Tibial nerve (tissue), 4 donors: Measurements from ENCODE around the gene CCL25. TPM values are rescaled to one million over a fixed set of nuclear protein-coding genes. Genes with fewer than 3 reads are reported as not detected.
"Not testable (repeated sequence)": the region's sequence is repeated elsewhere in the genome, so short reads cannot be mapped to it uniquely, and the experiment has no call there.

Experiments
- DNase-seq, 2 donors: peaks; one replicate each; pipeline ENCODE4 v3.0.0-alpha.2; 2019; ENCODE audit warnings: low spot score in 2 of 2
- H3K27ac ChIP-seq, 4 donors: fragments of 200-600 bp; sonication (generic) in 3 of 4; one replicate each; pipeline ENCODE4 v1.5.1; 2017 to 2019; ENCODE audit warnings: mild to moderate bottlenecking in 1 of 4
- H3K27me3 ChIP-seq, 2 donors: fragments of 200-600 bp; sonication (generic) in 1 of 2; one replicate each; pipeline versions ENCODE4 v1.5.1 to v1.6.0; 2017 to 2019
- H3K36me3 ChIP-seq, 3 donors: fragments of 200-600 bp; sonication (generic); one replicate each; pipeline ENCODE4 v1.5.1; 2018 to 2019
- H3K4me1 ChIP-seq, 4 donors: fragments of 200-600 bp; sonication (generic) in 3 of 4; one replicate each; pipeline ENCODE4 v1.5.1; 2017 to 2019
- H3K4me3 ChIP-seq, 4 donors: fragments of 200-600 bp; sonication (generic) in 3 of 4; one replicate each; pipeline ENCODE4 v1.5.1; 2017 to 2019; ENCODE audit warnings: mild to moderate bottlenecking in 1 of 4, moderate library complexity in 1 of 4
- H3K9me3 ChIP-seq, 4 donors: fragments of 200-600 bp; sonication (generic) in 3 of 4; one replicate each; pipeline ENCODE4 v1.5.1; 2017 to 2019
- EP300 ChIP-seq, 2 donors: sonication (generic); formaldehyde crosslinking; IDR thresholded peaks; one replicate each; pipeline ENCODE4 v1.6.1; 2017; ENCODE audit warnings: antibody characterized with exemption in 2 of 2, mild to moderate bottlenecking in 1 of 2
- POLR2A ChIP-seq, 2 donors: fragments of 450-650 bp; IDR thresholded peaks; one replicate each; pipeline ENCODE4 v1.6.1; 2017; ENCODE audit warnings: antibody characterized with exemption in 2 of 2, mild to moderate bottlenecking in 2 of 2, moderate library complexity in 2 of 2
- WGBS, 2 donors: methylation state at CpG; one replicate each; pipeline ENCODE4 v1.1.5; 2018; 5-methylcytosine and 5-hydroxymethylcytosine counted together
- total RNA-seq, 4 donors: library from RNA; depleted of rRNA; stranded (reverse); fragments of >200 nt; gene quantifications; one replicate each; pipeline ENCODE4 v1.1.0, GENCODE V29; 2016
- TF ChIP-seq, protein P1 (sequence below), 5 experiments: fragments of 200-600 bp in 3 of 5; fragments of 450-650 bp in 2 of 5; sonication (generic) in 3 of 5; IDR thresholded peaks; one replicate each; pipeline ENCODE4 v1.5.1; 2016 to 2019; ENCODE audit warnings: antibody characterized with exemption in 5 of 5, mild to moderate bottlenecking in 3 of 5, moderate library complexity in 2 of 5

Gene CCL25
- total RNA-seq, 4 donors from 2014 or later = not detected

DNA sequence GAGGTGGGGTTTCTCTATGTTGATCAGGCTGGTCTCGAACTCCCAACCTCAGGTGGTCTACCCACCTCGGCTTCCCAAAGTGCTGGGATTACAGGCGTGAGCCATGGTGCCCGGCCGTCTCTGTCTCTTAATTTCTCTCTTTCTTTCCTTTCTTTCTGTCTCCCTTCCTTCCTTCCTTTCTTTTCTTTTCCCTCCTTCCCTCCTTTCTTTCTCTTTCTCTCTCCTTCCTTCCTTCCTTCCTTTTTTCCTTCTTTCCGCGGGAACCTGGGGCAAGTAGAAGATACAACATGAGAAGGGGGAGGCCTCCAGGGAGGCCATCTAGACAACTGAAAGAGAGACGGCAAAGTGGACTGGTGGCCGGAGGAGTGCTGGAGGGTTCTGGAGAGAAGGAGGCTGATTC is 31.9 kb upstream of the CCL25 start:
- no peak for DNase-seq
- no peaks in the 10 kb centered on the region for H3K4me1 ChIP-seq
- no peaks in the 10 kb centered on the region for H3K9me3 ChIP-seq
- TF ChIP-seq, protein P1, sequence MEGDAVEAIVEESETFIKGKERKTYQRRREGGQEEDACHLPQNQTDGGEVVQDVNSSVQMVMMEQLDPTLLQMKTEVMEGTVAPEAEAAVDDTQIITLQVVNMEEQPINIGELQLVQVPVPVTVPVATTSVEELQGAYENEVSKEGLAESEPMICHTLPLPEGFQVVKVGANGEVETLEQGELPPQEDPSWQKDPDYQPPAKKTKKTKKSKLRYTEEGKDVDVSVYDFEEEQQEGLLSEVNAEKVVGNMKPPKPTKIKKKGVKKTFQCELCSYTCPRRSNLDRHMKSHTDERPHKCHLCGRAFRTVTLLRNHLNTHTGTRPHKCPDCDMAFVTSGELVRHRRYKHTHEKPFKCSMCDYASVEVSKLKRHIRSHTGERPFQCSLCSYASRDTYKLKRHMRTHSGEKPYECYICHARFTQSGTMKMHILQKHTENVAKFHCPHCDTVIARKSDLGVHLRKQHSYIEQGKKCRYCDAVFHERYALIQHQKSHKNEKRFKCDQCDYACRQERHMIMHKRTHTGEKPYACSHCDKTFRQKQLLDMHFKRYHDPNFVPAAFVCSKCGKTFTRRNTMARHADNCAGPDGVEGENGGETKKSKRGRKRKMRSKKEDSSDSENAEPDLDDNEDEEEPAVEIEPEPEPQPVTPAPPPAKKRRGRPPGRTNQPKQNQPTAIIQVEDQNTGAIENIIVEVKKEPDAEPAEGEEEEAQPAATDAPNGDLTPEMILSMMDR (IDR thresholded peaks at IDR 0.05) = no peak
- TF ChIP-seq POLR2A (IDR thresholded peaks at IDR 0.05) (no peak), EP300 (IDR thresholded peaks at IDR 0.05) (no peak)
- peaks cover 0 to 9% (median 0%) of the 10 kb centered on the region in 3 donors for H3K36me3 ChIP-seq
- H3K27ac ChIP-seq = no peak overlapping the region
- H3K27me3 ChIP-seq = no peaks in the 10 kb centered on the region
- H3K4me3 ChIP-seq = no peak overlapping the region
- 69 to 79% methylated on average over 9 of the region's 9 CpGs for WGBS, 2 donors

DNA sequence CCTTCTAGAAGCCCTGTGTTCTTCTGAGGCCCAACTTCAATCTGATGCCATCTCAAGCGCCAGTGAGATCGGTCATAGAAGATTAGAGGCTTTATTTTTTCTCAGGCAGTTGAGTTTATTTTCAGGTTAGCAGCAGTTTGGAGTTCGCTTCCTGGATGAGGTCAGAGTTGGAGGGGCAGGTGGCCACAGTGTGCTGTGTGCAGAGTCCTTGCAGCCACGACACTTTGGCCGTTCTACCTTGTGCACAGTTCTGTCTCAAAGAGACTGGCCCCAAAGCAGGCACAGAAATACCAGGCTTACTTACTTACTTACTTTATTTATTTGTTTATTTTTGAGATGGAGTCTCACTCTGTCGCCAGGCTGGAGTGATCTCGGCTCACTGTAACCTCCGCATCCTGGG is 31.2 kb upstream of the CCL25 start:
- H3K9me3 ChIP-seq = no peaks in the 10 kb centered on the region
- H3K27ac ChIP-seq = no peak overlapping the region
- H3K4me3 ChIP-seq = no peak overlapping the region
- no peaks in the 10 kb centered on the region for H3K4me1 ChIP-seq
- no peaks in the 10 kb centered on the region for H3K27me3 ChIP-seq
- H3K36me3 ChIP-seq = peaks cover 0 to 9% (median 0%) of the 10 kb centered on the region in 3 donors
- no peak for TF ChIP-seq POLR2A (IDR thresholded peaks at IDR 0.05)
- TF ChIP-seq EP300 (IDR thresholded peaks at IDR 0.05) = no peak
- TF ChIP-seq, protein P1 (IDR thresholded peaks at IDR 0.05) = no peak
- WGBS, 2 donors = 88 to 90% methylated on average over 8 of the region's 8 CpGs
- no peak for DNase-seq

DNA sequence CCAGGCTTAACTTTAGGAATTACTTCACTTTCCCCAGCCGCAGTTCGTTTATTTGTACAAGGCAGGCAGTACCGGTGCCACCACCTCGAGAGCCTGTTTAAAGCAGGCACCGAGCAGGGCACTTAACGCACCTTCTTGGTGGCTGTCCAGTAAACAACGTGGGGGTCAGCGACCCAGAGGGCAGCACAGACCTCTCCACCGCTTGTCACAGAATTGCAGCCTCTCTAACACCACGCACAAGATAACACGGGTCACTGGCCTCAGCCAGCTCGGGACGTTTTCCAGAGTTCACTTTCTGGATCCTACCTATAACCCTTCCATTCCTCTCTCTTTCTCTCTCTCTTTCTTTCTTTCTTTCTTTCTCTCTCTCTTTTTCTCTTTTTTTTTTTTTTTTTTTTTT is 30.3 kb upstream of the CCL25 start:
- no peak overlapping the region for H3K4me3 ChIP-seq
- H3K9me3 ChIP-seq = no peaks in the 10 kb centered on the region
- H3K36me3 ChIP-seq = peaks cover 0 to 9% (median 0%) of the 10 kb centered on the region in 3 donors
- 84 to 89% methylated on average over 9 to 13 of the region's 13 CpGs for WGBS, 2 donors
- TF ChIP-seq, protein P1 (IDR thresholded peaks at IDR 0.05) = no peak
- TF ChIP-seq POLR2A (IDR thresholded peaks at IDR 0.05) (no peak), EP300 (IDR thresholded peaks at IDR 0.05) (no peak)
- DNase-seq = no peak
- no peaks in the 10 kb centered on the region for H3K4me1 ChIP-seq
- H3K27me3 ChIP-seq = no peaks in the 10 kb centered on the region
- no peak overlapping the region for H3K27ac ChIP-seq

DNA sequence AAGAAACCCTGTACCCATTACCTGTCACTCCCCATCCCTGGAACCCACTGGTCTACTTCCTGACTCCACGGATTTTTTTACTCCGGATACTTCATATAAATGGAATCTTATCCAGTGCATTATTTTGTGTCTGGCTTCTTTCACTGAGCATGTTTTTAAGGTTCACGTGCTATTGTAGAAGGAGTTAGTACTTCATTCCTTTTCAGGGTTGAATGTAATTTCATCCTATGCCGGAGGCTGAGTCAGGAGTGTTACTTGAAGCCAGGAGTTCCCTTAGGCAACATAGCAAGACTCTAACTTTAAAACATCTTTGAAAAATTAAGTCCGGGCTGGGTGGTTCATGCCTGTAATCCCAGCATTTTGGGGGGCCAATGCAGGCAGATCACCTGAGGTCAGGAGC is 29.2 kb upstream of the CCL25 start:
- peaks cover 0 to 2% (median 0%) of the 10 kb centered on the region in 4 donors for H3K4me1 ChIP-seq
- no peaks in the 10 kb centered on the region for H3K27me3 ChIP-seq
- H3K36me3 ChIP-seq = no peaks in the 10 kb centered on the region
- H3K4me3 ChIP-seq = no peak overlapping the region
- no peaks in the 10 kb centered on the region for H3K9me3 ChIP-seq
- DNase-seq = no peak
- no peak for TF ChIP-seq POLR2A (IDR thresholded peaks at IDR 0.05)
- TF ChIP-seq, protein P1 (IDR thresholded peaks at IDR 0.05) = no peak
- TF ChIP-seq EP300 (IDR thresholded peaks at IDR 0.05) = no peak
- WGBS, 2 donors = 81 to 90% methylated on average over 5 of the region's 5 CpGs
- no peak overlapping the region for H3K27ac ChIP-seq

DNA sequence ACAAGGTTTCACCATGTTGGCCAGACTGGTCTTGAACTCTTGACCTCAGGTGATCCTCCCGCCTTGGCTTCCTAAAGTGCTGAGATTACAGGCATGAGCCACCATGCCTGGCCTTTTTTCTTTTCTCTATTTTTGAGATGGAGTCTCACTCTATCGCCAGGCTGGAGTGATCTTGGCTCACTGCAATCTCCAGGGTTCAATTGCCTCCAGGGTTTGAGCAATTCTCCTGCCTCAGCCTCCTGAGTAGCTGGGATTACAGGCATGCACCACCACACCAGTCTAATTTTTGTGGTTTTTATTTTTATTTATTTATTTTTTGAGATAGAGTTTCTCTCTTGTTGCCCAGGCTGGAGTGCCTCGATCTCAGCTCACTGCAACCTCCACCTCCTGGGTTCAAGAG is 28.3 kb upstream of the CCL25 start:
- H3K27ac ChIP-seq, H3K36me3 ChIP-seq, DNase-seq, H3K27me3 ChIP-seq, H3K9me3 ChIP-seq, H3K4me3 ChIP-seq: not testable (repeated sequence)
- peaks cover 0 to 11% (median 0%) of the 10 kb centered on the region in 4 donors for H3K4me1 ChIP-seq
- WGBS, 2 donors = 92 to 97% methylated on average over 3 of the region's 3 CpGs

DNA sequence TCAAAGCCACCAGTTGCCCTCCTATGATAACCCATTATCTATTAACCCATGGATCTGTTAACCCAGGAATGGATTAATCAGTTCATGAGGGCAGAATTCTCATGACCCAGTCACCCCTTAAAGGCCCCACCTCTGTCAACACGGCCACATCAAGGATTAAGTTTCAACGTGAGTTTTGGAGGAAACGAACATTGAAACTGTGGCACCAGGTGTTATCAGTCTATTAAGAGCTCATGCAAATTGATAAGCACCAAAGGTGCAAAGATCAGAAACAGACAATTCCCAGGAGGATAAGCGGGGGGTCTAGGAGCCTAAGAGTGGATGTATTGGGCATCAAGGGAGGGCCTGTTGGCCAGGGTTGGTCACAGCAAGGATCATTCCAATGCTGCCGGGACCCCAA is 27.2 kb upstream of the CCL25 start:
- H3K4me3 ChIP-seq = no peak overlapping the region
- H3K27me3 ChIP-seq = no peaks in the 10 kb centered on the region
- H3K27ac ChIP-seq = no peak overlapping the region
- no peaks in the 10 kb centered on the region for H3K36me3 ChIP-seq
- 84 to 93% methylated on average over 5 of the region's 5 CpGs for WGBS, 2 donors
- no peak for DNase-seq
- H3K4me1 ChIP-seq = peaks cover 0 to 16% (median 0%) of the 10 kb centered on the region in 4 donors
- no peaks in the 10 kb centered on the region for H3K9me3 ChIP-seq
- TF ChIP-seq POLR2A (IDR thresholded peaks at IDR 0.05) (no peak), EP300 (IDR thresholded peaks at IDR 0.05) (no peak)
- TF ChIP-seq, protein P1 (IDR thresholded peaks at IDR 0.05) = no peak
